OCI-LY1 (cell line): ENCODE results near the gene MAGI2.

Experiments
- H2AFZ ChIP-seq: fragments of 200-600 bp; sonication (generic), shearing (Covaris generic); 2 replicates; pipeline ENCODE4 v1.6.0; 2014; ENCODE audit warnings: antibody characterized with exemption, mild to moderate bottlenecking, low read length
- H3F3A ChIP-seq: fragments of 200-600 bp; sonication (generic), shearing (Covaris generic); 2 replicates; pipeline ENCODE4 v1.6.0; 2014; ENCODE audit warnings: mild to moderate bottlenecking, antibody characterized with exemption, low read length, moderate library complexity; ENCODE audit not compliant: insufficient read depth
- H3K27ac ChIP-seq: fragments of 200-600 bp; sonication (generic); 2 replicates; pipeline ENCODE4 v1.5.1; 2014; ENCODE audit warnings: low read length, mixed run types, mild to moderate bottlenecking, low read depth; ENCODE audit not compliant: poor library complexity, severe bottlenecking
- H3K27me3 ChIP-seq: fragments of 200-600 bp; sonication (generic); 2 replicates; pipeline ENCODE4 v1.6.0; 2014; ENCODE audit warnings: antibody characterized with exemption, mild to moderate bottlenecking, low read length, moderate library complexity; ENCODE audit not compliant: insufficient read depth
- H3K36me3 ChIP-seq: fragments of 200-600 bp; sonication (generic); 2 replicates; pipeline ENCODE4 v1.6.1; 2014; ENCODE audit warnings: mild to moderate bottlenecking, antibody characterized with exemption, low read length, moderate library complexity, mixed read lengths; ENCODE audit not compliant: insufficient read depth
- H3K4me1 ChIP-seq: fragments of 200-600 bp; sonication (generic); 2 replicates; pipeline ENCODE4 v1.5.1; 2014; ENCODE audit warnings: mild to moderate bottlenecking, low read length, moderate library complexity; ENCODE audit not compliant: insufficient read depth, severe bottlenecking
- H3K4me2 ChIP-seq: fragments of 200-600 bp; sonication (generic), shearing (Covaris generic); 2 replicates; pipeline ENCODE4 v1.6.1; 2014; ENCODE audit warnings: low read length
- H3K4me3 ChIP-seq: fragments of 200-600 bp; sonication (generic); 2 replicates; pipeline ENCODE4 v1.5.1; 2014; ENCODE audit warnings: low read length, low read depth, mild to moderate bottlenecking, mixed read lengths; ENCODE audit not compliant: poor library complexity, severe bottlenecking
- H3K79me2 ChIP-seq: fragments of 200-600 bp; shearing (Covaris generic); 2 replicates; pipeline ENCODE4 v1.6.1; 2016; ENCODE audit warnings: mixed run types, low read length, mixed read lengths; ENCODE audit not compliant: insufficient read depth
- H3K9ac ChIP-seq: fragments of 200-600 bp; sonication (generic), shearing (Covaris generic); 2 replicates; pipeline ENCODE4 v1.6.1; 2014; ENCODE audit warnings: mild to moderate bottlenecking, low read length, mixed read lengths
- H3K9me2 ChIP-seq: fragments of 200-600 bp; sonication (generic), shearing (Covaris generic); 2 replicates; pipeline ENCODE4 v1.6.1; 2014; ENCODE audit warnings: low read depth, mild to moderate bottlenecking, low read length, mixed read lengths
- H3K9me3 ChIP-seq: fragments of 200-600 bp; shearing (Covaris generic); 2 replicates; pipeline ENCODE4 v1.6.1; 2014; ENCODE audit warnings: low read length, mixed read lengths
- H4K20me1 ChIP-seq: fragments of 200-600 bp; sonication (generic), shearing (Covaris generic); 2 replicates; pipeline ENCODE4 v1.6.0; 2016; ENCODE audit warnings: mild to moderate bottlenecking, low read length; ENCODE audit not compliant: insufficient read depth
- EZH2 ChIP-seq: fragments of 200-600 bp; sonication (generic), shearing (Covaris generic); IDR thresholded peaks from 2 replicates; pipeline ENCODE4 v1.8.0; 2017; ENCODE audit warnings: borderline replicate concordance, mixed run types, mild to moderate bottlenecking, antibody characterized with exemption, low read length, moderate library complexity, mixed read lengths
- TF ChIP-seq, protein P1 (sequence below): fragments of 200-600 bp; sonication (generic), shearing (Covaris generic); IDR thresholded peaks from 2 replicates; pipeline ENCODE4 v1.5.1; 2017; ENCODE audit warnings: mild to moderate bottlenecking, antibody characterized with exemption, low read length, moderate library complexity, mixed read lengths

The MAGI2 gene

GRCh38 chr7:78101076-78101475 is 1352.4 kb downstream of the MAGI2 start:
- H3K27ac ChIP-seq, result no peak overlapping the region
- H3K9me2 ChIP-seq, result no peaks in the 10 kb centered on the region
- TF ChIP-seq, protein P1, sequence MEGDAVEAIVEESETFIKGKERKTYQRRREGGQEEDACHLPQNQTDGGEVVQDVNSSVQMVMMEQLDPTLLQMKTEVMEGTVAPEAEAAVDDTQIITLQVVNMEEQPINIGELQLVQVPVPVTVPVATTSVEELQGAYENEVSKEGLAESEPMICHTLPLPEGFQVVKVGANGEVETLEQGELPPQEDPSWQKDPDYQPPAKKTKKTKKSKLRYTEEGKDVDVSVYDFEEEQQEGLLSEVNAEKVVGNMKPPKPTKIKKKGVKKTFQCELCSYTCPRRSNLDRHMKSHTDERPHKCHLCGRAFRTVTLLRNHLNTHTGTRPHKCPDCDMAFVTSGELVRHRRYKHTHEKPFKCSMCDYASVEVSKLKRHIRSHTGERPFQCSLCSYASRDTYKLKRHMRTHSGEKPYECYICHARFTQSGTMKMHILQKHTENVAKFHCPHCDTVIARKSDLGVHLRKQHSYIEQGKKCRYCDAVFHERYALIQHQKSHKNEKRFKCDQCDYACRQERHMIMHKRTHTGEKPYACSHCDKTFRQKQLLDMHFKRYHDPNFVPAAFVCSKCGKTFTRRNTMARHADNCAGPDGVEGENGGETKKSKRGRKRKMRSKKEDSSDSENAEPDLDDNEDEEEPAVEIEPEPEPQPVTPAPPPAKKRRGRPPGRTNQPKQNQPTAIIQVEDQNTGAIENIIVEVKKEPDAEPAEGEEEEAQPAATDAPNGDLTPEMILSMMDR, result no peak
- no peak for TF ChIP-seq EZH2
- no peak overlapping the region for H3K9ac ChIP-seq
- H2AFZ ChIP-seq, result no peak overlapping the region
- H3F3A ChIP-seq, result no peaks in the 10 kb centered on the region
- H3K36me3 ChIP-seq, result no peaks in the 10 kb centered on the region
- no peak overlapping the region for H3K4me3 ChIP-seq
- H4K20me1 ChIP-seq, result no peaks in the 10 kb centered on the region
- H3K4me2 ChIP-seq, result no peak overlapping the region
- H3K79me2 ChIP-seq, result no peaks in the 10 kb centered on the region
- no peaks in the 10 kb centered on the region for H3K9me3 ChIP-seq
- no peaks in the 10 kb centered on the region for H3K27me3 ChIP-seq
- H3K4me1 ChIP-seq, result no peaks in the 10 kb centered on the region

- no peaks in the 10 kb centered on the region for H3K79me2 ChIP-seq
- TF ChIP-seq, protein P1, result no peak
- TF ChIP-seq EZH2, result no peak
- no peak overlapping the region for H3K4me2 ChIP-seq
- H3F3A ChIP-seq, result no peaks in the 10 kb centered on the region
- H3K36me3 ChIP-seq, result no peaks in the 10 kb centered on the region
- H4K20me1 ChIP-seq, result no peaks in the 10 kb centered on the region
- H2AFZ ChIP-seq, result no peak overlapping the region
- H3K9ac ChIP-seq, result no peak overlapping the region
- no peak overlapping the region for H3K27ac ChIP-seq
- no peaks in the 10 kb centered on the region for H3K27me3 ChIP-seq
- no peaks in the 10 kb centered on the region for H3K9me3 ChIP-seq
- no peak overlapping the region for H3K4me3 ChIP-seq
- H3K4me1 ChIP-seq, result no peaks in the 10 kb centered on the region
- H3K9me2 ChIP-seq, result no peaks in the 10 kb centered on the region
Observed at GRCh38 chr7:78099715-78100394, 1353.6 kb downstream of the MAGI2 start.

DNA sequence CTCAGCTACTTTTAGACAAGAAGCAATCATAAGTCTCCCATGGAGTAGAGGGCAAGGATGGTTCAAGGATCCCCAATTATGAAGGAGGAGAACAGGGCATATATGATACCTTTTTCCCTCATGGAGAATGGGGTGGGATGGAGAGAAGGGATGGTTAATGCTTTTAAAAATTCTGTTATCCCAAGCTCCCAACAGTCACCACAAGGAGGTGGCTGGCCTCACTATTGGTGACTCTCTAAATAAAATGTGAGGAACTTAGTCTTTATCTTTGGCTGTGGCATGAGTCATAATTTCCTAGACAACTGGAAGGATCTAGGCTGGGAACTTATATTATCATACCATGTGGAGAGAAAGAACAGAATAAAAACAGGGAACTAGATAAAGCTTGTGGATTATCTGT is 1357.9 kb downstream of the MAGI2 start:
- Histone ChIP-seq H3K27ac (no peak overlapping the region), H2AFZ (no peak overlapping the region), H3K9ac (no peak overlapping the region), H4K20me1 (no peaks in the 10 kb centered on the region), H3K9me2 (no peaks in the 10 kb centered on the region), H3K36me3 (no peaks in the 10 kb centered on the region), H3K79me2 (no peaks in the 10 kb centered on the region), H3K4me3 (no peak overlapping the region), H3K9me3 (no peaks in the 10 kb centered on the region), H3K27me3 (no peaks in the 10 kb centered on the region), H3F3A (no peaks in the 10 kb centered on the region), H3K4me2 (no peak overlapping the region), H3K4me1 (no peaks in the 10 kb centered on the region)
- TF ChIP-seq, protein P1, result no peak
- no peak for TF ChIP-seq EZH2
